Stimulated activated CD4-positive, alpha-beta T cell treated with anti-CD3 and anti-CD28 coated beads, Interleukin-2, amount 100 ng/mL, for 48 hours (primary cell): Measurements from ENCODE around the gene UCP1.
A peak's percentile ranks its signal among the peaks of the same experiment; 100 is the strongest.
"Not testable (repeated sequence)": the region's sequence is repeated elsewhere in the genome, so short reads cannot be mapped to it uniquely, and the experiment has no call there.

ENCODE experiments used
- DNase-seq, 2 donors: peaks; one replicate each; pipeline ENCODE4 v3.0.0-alpha.2; 2020

UCP1 gene

DNA sequence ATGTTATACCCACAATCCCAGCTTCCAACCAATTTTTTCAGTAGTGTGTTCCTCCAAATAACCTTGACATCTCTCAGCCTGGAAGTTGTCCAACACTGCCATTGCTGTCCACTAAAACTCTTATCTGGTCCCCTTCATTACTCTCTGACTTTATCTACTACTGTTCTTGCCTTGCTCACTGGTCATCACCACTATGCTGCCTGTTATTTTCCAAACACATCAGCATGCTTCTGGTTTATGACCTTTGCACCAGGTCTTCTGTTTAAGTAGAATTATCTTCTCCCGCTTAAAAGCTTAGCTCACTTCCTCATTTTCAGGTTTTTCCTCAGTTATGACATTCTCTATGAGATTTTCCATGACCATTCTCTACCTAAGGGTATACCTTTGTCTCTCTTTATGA, 39.3 kb downstream of the UCP1 start:
- no peak for DNase-seq

DNA sequence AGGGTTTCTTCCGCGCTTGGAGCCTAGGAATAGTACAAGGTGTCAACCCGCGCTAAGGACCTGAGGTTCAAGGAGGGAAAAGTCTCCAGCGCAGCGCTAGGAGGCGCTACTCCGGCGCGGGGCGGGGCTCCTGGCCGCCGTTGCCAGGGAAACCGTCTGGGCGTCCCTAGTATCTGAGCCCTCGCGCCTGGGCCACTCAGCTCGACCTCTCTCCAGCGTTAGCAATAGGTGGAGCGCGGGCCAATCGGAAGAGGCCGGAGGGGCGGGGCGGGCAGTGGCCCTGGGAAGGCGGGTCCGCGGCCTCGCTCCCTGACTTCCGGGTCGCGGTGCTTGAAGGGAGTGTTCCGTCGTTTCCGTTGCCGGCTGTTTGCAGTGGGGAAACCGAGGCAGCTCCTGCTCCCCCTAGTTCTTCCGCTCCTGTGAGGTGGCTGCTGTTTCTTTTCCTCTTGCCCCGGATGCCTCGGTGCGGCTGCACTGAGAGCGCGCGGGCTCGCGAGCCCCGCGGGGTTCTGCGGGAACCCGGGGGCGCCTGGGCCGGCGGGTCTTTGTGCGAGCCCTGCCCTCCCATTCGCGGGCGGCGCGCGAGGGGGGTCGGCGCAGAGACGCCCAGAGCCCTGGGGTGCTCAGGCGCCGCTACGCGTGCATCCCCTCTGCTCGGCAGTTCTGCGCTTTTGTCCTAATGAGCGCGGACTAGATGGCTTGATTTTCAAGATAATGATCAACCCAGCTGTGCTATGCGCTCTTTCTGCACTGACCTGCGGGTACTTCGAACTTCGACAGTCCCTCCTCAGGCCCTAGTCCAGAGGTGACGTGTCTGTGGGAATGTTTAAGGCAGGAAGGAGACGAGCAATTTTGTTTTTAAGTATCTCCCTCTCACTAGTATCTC, 44.7 kb downstream of the UCP1 start, which contains the start of gene ELMOD2:
TSS of gene ELMOD2 (plus strand) at position 312 of the 886 bp plus-strand sequence. CDS start 1,261 bp downstream, outside the sequence.
- DNase-seq, result peak; percentile 95 to 97

DNA sequence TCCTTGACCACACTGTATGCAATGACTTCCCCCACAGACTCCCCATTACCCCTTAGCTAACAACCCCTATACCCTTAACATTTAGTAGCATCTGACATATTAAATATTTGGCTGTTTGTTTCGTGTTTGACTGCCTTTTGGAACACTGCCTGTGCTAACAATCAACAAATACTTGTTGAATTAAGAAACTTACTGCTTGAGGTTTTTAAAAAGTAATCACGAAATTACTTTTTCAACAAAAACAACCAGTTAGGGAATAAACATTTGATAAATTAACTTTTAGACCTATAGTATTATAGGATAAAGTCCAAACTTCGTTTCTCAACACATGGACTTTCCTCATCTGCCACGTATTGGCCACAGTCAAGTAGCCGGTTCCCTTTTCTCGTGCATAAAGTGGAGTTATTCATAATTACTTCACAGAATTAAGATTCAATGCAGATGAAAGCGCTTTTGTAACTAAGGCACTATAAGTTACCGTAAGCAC, 45.3 kb downstream of the UCP1 start:
- no peak for DNase-seq

DNA sequence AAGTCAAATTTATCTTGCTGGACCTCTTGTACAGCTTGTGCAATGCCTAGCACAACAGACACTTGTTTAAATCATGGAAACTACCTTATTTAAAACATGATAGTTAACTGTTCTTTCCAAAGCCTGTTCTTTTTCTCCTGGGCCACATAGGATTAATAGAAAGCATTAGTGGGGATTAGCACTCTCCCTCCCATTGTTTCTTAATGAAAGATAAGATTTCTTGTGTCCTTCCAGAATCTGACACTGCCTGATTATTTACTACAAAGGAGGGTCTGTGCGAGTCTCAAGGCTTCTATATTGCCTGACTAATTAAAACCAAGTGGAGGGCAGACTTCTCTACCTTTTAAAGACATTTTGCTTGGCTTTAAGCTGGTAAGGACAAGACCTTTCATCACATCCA, 53.3 kb downstream of the UCP1 start:
- no peak for DNase-seq

DNA sequence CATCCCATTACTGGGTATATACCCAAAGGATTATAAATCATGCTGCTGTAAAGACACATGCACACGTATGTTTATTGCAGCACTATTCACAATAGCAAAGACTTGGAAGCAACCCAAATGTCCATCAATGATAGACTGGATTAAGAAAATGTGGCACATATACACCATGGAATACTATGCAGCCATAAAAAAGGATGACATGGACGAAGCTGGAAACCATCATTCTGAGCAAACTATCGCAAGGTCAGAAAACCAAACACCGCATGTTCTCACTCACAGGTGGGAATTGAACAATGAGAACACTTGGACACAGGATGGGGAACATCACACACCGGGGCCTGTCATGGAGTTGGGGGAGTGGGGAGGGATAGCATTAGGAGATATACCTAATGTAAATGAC, 55.0 kb downstream of the UCP1 start:
- not testable (repeated sequence) for DNase-seq
